ENCODE measurements around the gene B4GALT2.

B4GALT2 gene

DNA sequence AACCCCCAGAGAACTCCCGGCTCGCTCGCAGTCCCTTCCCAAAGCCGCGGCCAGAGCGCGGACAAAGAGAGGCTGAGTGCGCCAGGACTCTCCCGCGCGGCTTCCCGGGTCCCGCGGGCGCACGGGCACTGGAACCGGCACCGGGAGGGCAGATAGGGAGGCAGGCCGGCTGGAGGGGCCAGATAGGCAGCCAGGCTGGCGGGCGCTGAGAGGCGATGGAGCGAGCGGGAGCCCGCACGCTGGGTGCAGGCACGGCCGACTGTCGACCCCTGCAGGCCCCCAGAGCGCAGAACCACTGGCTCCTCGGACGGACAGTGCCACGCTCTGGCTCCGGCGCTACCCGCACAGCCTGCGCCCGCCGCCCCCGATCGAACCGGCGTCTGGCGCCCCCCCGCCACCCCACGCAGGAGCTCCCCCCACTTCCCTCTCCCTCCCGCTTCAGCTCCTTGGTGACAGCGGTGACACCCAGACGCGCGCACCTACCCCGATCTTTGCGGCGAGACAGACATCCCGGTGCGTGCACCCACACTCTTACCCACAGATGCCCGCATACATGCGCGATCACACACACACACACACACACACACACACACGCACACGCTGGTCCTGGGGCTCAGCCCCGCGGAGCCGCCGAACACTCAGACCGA, 51.7 kb downstream of the B4GALT2 start:
- DNase-seq: peak; percentile 33 to 61

GRCh38 chr1:44031252-44032169, 52.5 kb downstream of the B4GALT2 start, which contains the start of gene SLC6A9:
SLC6A9 (minus strand) TSS chr1:44031462; CDS start chr1:44024277, 7,185 bp downstream.
- peak in 1 of 2 experiments; percentile 29 for DNase-seq

DNA sequence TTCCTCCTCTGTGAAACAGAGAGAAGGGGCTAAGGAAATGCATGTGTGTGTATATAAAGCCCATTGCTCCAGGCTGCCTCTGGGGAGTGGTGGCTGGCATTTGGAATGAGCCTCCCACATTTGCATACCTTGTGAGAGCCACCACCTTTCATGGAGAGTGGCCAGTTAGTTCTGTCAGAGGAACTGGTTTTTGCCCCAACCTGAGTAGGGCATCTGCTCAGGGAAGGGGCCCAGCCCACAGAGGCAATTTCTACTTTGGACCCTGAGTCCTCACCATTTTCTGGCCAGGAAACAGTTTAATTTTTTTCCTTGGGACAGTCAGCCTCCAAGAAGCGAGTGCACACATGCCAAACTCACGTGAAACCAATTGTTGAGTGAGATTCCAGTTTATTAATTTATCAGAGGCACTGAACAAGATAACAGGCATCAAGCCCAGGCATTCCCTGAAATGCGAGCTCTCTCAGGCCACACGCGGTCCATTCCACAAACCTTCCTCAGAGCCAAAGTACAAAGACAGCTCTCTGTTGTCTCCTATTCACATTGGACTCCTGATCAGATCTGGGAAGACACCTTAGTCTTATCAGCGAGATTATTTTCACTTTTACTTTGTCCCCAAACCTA, 53.3 kb downstream of the B4GALT2 start:
- no peak for DNase-seq

DNA sequence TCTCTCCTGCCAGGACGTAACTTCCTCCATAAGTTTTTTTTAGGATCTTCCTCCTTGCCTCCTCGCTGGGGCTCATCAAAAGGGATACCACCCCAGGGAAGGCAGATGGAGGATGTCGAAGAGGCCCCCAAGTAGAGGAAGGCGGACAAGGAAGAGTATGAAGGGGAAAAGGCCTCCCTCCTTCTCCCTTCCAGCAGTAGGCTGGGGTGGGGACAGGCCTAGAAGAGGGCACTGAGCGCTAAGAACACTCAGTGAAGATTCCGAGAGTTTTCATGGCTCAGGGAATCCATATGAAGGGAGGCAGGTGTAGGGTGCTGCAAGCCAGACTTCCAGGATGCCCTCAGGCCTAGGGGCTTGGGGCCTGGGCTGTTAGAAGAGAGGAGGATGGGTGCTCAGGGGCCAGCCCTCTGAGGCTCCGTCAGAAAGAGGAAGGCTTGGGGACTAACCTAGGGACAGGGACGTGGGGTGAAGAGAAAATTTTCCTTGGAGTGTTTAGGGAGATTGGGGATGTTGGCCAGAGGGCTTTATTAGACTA, 54.1 kb downstream of the B4GALT2 start:
- DNase-seq: no peak

- no peak for DNase-seq
These were observed 54.7 kb downstream of the B4GALT2 start for GRCh38 chr1:44033756-44034155.

GRCh38 chr1:44034423-44034822, 55.4 kb downstream of the B4GALT2 start:
- no peak for DNase-seq

- peak in 1 of 2 experiments; percentile 7 for DNase-seq
These were observed 56.1 kb downstream of the B4GALT2 start for GRCh38 chr1:44034976-44035716.

GRCh38 chr1:44035726-44036408, 56.9 kb downstream of the B4GALT2 start:
- DNase-seq: peak; percentile 48 to 80

GRCh38 chr1:44036409-44037139, 57.6 kb downstream of the B4GALT2 start:
- DNase-seq: peak; percentile 70 to 79

- DNase-seq: peak in 1 of 2 experiments; percentile 30
These were observed 58.1 kb downstream of the B4GALT2 start for GRCh38 chr1:44037154-44037553.

- DNase-seq: no peak
These were observed 60.1 kb downstream of the B4GALT2 start for GRCh38 chr1:44038876-44039657.

DNA sequence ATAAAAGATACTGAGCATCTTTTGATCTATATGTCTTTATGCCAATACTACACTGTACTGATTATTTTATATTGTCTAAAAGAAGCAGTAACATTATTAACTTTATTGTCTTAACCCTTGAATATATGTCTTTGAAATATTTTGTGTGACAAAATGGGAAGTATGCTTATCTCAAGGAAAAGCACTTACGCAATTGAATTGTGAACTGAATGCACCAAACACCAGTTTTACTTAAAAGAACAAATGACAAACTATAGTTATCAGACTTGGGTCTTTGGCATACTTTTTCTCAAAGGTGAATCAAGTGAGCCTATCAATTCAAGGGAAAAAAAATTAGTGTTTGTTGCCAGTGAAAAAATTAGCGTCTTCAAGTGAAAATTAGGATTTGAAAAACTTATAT, 61.4 kb downstream of the B4GALT2 start:
- no peak for DNase-seq
